Lower leg skin (tissue), 3 donors: ENCODE measurements around the gene PROM1.

ENCODE experiments used
- CTCF ChIP-seq, 3 donors: fragments of 450-650 bp; IDR thresholded peaks; one replicate each; pipeline ENCODE4 v1.5.1; 2016; ENCODE audit warnings: antibody characterized with exemption in 3 of 3, mild to moderate bottlenecking in 3 of 3, moderate library complexity in 2 of 3
- POLR2A ChIP-seq, 2 donors: fragments of 450-650 bp; IDR thresholded peaks; one replicate each; pipeline ENCODE4 v1.6.1; 2016 to 2017; ENCODE audit warnings: antibody characterized with exemption in 2 of 2, mild to moderate bottlenecking in 1 of 2, moderate library complexity in 1 of 2

DNA sequence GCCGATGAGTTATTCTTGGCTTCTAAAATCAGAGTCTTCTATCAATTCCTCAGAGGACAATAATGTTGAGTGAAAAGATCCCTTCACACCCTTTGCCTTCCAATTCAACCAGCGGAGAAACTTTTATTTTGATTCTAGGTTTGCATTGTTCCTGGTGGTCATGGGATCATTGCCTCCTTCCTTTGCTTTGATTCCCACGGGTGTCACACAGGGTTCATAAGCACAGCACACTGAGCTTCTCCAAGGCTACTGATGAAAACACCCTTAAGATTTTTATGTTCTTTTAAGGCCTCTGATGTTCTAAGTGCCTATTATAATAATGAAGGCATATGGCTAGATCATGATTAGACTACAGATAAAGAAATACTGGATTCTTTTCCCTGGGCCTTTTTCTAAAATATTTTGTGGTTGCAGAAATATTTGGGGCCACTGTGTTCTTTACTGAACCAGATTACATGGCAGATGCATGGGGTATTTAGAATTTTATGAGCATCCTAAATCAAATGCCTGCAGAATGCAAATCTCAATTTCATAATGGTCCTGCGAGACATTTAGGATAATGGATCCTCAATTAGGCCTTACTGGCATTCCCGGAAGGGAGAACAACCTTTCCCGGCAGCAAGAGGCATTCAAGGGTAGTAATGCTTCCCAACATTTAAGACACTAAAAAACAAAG lies 76.9 kb downstream of the PROM1 start:
- TF ChIP-seq CTCF (IDR thresholded peaks at IDR 0.05) (no peak), POLR2A (IDR thresholded peaks at IDR 0.05) (no peak)
